SK-N-SH treated with all-trans-retinoic acid at 6 μM for 48 hours (cell line): Measurements from ENCODE around the gene HAUS1.
"Not testable (repeated sequence)": the region's sequence is repeated elsewhere in the genome, so short reads cannot be mapped to it uniquely, and the experiment has no call there.

Experiments
- ARNTL ChIP-seq: fragments of 450-650 bp; formaldehyde crosslinking; IDR thresholded peaks from 2 replicates; pipeline ENCODE4 v1.5.0; 2020; ENCODE audit warnings: low read depth, mild to moderate bottlenecking, moderate library complexity, borderline replicate concordance
- CREB5 ChIP-seq: fragments of 250-450 bp; sonication (Bioruptor Pico); IDR thresholded peaks from 2 replicates; pipeline ENCODE4 v1.5.1; 2020; ENCODE audit warnings: low read depth, mild to moderate bottlenecking, moderate library complexity
- CSRNP3 ChIP-seq: fragments of 250-450 bp; sonication (Bioruptor Pico); IDR thresholded peaks from 2 replicates; pipeline ENCODE4 v1.5.1; 2021; ENCODE audit warnings: mild to moderate bottlenecking, moderate library complexity
- ESRRG ChIP-seq: fragments of 250-450 bp; sonication (Bioruptor Pico); IDR thresholded peaks from 2 replicates; pipeline ENCODE4 v1.6.1; 2021; ENCODE audit warnings: mild to moderate bottlenecking
- GLIS3 ChIP-seq: fragments of 250-450 bp; sonication (Bioruptor Pico); IDR thresholded peaks from 2 replicates; pipeline ENCODE4 v1.5.0; 2020; ENCODE audit warnings: mild to moderate bottlenecking, moderate library complexity
- OSR1 ChIP-seq: fragments of 250-450 bp; sonication (Bioruptor Pico); IDR thresholded peaks from 2 replicates; pipeline ENCODE4 v1.8.0; 2022; ENCODE audit warnings: moderate library complexity, mild to moderate bottlenecking, inconsistent platforms
- PATZ1 ChIP-seq: fragments of 250-450 bp; sonication (Bioruptor Pico); IDR thresholded peaks from 2 replicates; pipeline ENCODE4 v1.8.0; 2020; ENCODE audit warnings: mild to moderate bottlenecking, moderate library complexity, borderline replicate concordance
- RARB ChIP-seq: fragments of 250-450 bp; sonication (Bioruptor Pico); IDR thresholded peaks from 2 replicates; pipeline ENCODE4 v1.8.0; 2021; ENCODE audit warnings: mild to moderate bottlenecking, moderate library complexity
- TCF4 ChIP-seq: fragments of 250-450 bp; sonication (Bioruptor Pico); IDR thresholded peaks from 2 replicates; pipeline ENCODE4 v1.8.0; 2021; ENCODE audit warnings: mild to moderate bottlenecking, moderate library complexity, borderline replicate concordance
- TOX ChIP-seq: fragments of 250-450 bp; sonication (Bioruptor Pico); IDR thresholded peaks from 2 replicates; pipeline ENCODE4 v1.8.0; 2021; ENCODE audit warnings: mild to moderate bottlenecking, moderate library complexity, borderline replicate concordance
- ZFP3 ChIP-seq: fragments of 250-450 bp; sonication (Bioruptor Pico); IDR thresholded peaks from 2 replicates; pipeline ENCODE4 v1.5.0; 2020; ENCODE audit warnings: mild to moderate bottlenecking, moderate library complexity
- ZFP30 ChIP-seq: fragments of 450-650 bp; formaldehyde crosslinking; IDR thresholded peaks from 2 replicates; pipeline ENCODE4 v1.5.0; 2022; ENCODE audit warnings: mild to moderate bottlenecking, moderate library complexity
- ZNF565 ChIP-seq: fragments of 450-650 bp; formaldehyde crosslinking; conservative IDR thresholded peaks from 2 replicates; pipeline ENCODE4 v1.5.0; 2020; ENCODE audit warnings: low read depth, mild to moderate bottlenecking, moderate library complexity

GRCh38 chr18:46164502-46164901, 60.3 kb downstream of the HAUS1 start:
- TF ChIP-seq ZFP3 (CRISPR knock-in tag); CREB5 (CRISPR knock-in tag); GLIS3; CSRNP3 (CRISPR knock-in tag); TOX (CRISPR knock-in tag); RARB (CRISPR knock-in tag); TCF4 (CRISPR knock-in tag); ARNTL (CRISPR knock-in tag); ZNF565 (CRISPR knock-in tag); ZFP30 (CRISPR knock-in tag); OSR1; PATZ1 (CRISPR knock-in tag); ESRRG: not testable (repeated sequence)
